SK-N-SH treated with all-trans-retinoic acid at 6 μM for 48 hours (cell line): Measurements from ENCODE around the gene FARS2.

Experiments
- ATAC-seq: fragments of 200-7000 bp; cut with Tn5 transposase; 3 replicates; pipeline ENCODE4 v1.9.1; 2020; ENCODE audit warnings: mild to moderate bottlenecking, moderate library complexity
- ARNTL ChIP-seq: fragments of 450-650 bp; formaldehyde crosslinking; IDR thresholded peaks from 2 replicates; pipeline ENCODE4 v1.5.0; 2020; ENCODE audit warnings: low read depth, mild to moderate bottlenecking, moderate library complexity, borderline replicate concordance
- BACH2 ChIP-seq: fragments of 250-450 bp; sonication (Bioruptor Pico); IDR thresholded peaks from 2 replicates; pipeline ENCODE4 v1.9.0; 2021; ENCODE audit warnings: mild to moderate bottlenecking, borderline replicate concordance
- CREB5 ChIP-seq: fragments of 250-450 bp; sonication (Bioruptor Pico); IDR thresholded peaks from 2 replicates; pipeline ENCODE4 v1.5.1; 2020; ENCODE audit warnings: low read depth, mild to moderate bottlenecking, moderate library complexity
- CSDC2 ChIP-seq: fragments of 250-450 bp; sonication (Bioruptor Pico); IDR thresholded peaks from 2 replicates; pipeline ENCODE4 v1.5.0; 2020; ENCODE audit warnings: mild to moderate bottlenecking, moderate library complexity
- CSRNP3 ChIP-seq: fragments of 250-450 bp; sonication (Bioruptor Pico); IDR thresholded peaks from 2 replicates; pipeline ENCODE4 v1.5.1; 2021; ENCODE audit warnings: mild to moderate bottlenecking, moderate library complexity
- GLIS3 ChIP-seq: fragments of 250-450 bp; sonication (Bioruptor Pico); IDR thresholded peaks from 2 replicates; pipeline ENCODE4 v1.5.0; 2020; ENCODE audit warnings: mild to moderate bottlenecking, moderate library complexity
- ISL1 ChIP-seq: fragments of 250-450 bp; sonication (Bioruptor Pico); IDR thresholded peaks from 2 replicates; pipeline ENCODE4 v2.1.2; 2022; ENCODE audit warnings: mild to moderate bottlenecking, moderate library complexity
- OSR1 ChIP-seq: fragments of 250-450 bp; sonication (Bioruptor Pico); IDR thresholded peaks from 2 replicates; pipeline ENCODE4 v1.8.0; 2022; ENCODE audit warnings: moderate library complexity, mild to moderate bottlenecking, inconsistent platforms
- PATZ1 ChIP-seq: fragments of 250-450 bp; sonication (Bioruptor Pico); IDR thresholded peaks from 2 replicates; pipeline ENCODE4 v1.8.0; 2020; ENCODE audit warnings: mild to moderate bottlenecking, moderate library complexity, borderline replicate concordance
- PPARA ChIP-seq: fragments of 250-450 bp; sonication (Bioruptor Pico); IDR thresholded peaks from 2 replicates; pipeline ENCODE4 v1.5.0; 2020; ENCODE audit warnings: mild to moderate bottlenecking, borderline replicate concordance
- RARB ChIP-seq: fragments of 250-450 bp; sonication (Bioruptor Pico); IDR thresholded peaks from 2 replicates; pipeline ENCODE4 v1.8.0; 2021; ENCODE audit warnings: mild to moderate bottlenecking, moderate library complexity
- SNAI2 ChIP-seq: fragments of 250-450 bp; sonication (Bioruptor Pico); IDR thresholded peaks from 2 replicates; pipeline ENCODE4 v1.5.0; 2020; ENCODE audit warnings: mild to moderate bottlenecking, moderate library complexity
- TCF4 ChIP-seq: fragments of 250-450 bp; sonication (Bioruptor Pico); IDR thresholded peaks from 2 replicates; pipeline ENCODE4 v1.8.0; 2021; ENCODE audit warnings: mild to moderate bottlenecking, moderate library complexity, borderline replicate concordance
- TOX ChIP-seq: fragments of 250-450 bp; sonication (Bioruptor Pico); IDR thresholded peaks from 2 replicates; pipeline ENCODE4 v1.8.0; 2021; ENCODE audit warnings: mild to moderate bottlenecking, moderate library complexity, borderline replicate concordance
- TSHZ2 ChIP-seq: fragments of 250-450 bp; sonication (Bioruptor Pico); IDR thresholded peaks from 2 replicates; pipeline ENCODE4 v1.5.0; 2020; ENCODE audit warnings: mild to moderate bottlenecking, moderate library complexity
- ZC3H10 ChIP-seq: fragments of 250-450 bp; sonication (Bioruptor Pico); IDR thresholded peaks from 2 replicates; pipeline ENCODE4 v1.5.1; 2021; ENCODE audit warnings: mild to moderate bottlenecking, moderate library complexity
- ZFP30 ChIP-seq: fragments of 450-650 bp; formaldehyde crosslinking; IDR thresholded peaks from 2 replicates; pipeline ENCODE4 v1.5.0; 2022; ENCODE audit warnings: mild to moderate bottlenecking, moderate library complexity
- ZNF565 ChIP-seq: fragments of 450-650 bp; formaldehyde crosslinking; conservative IDR thresholded peaks from 2 replicates; pipeline ENCODE4 v1.5.0; 2020; ENCODE audit warnings: low read depth, mild to moderate bottlenecking, moderate library complexity
- ZNF8 ChIP-seq: fragments of 450-650 bp; formaldehyde crosslinking; IDR thresholded peaks from 2 replicates; pipeline ENCODE4 v1.5.0; 2020; ENCODE audit warnings: mild to moderate bottlenecking, moderate library complexity

The FARS2 gene

GRCh38 chr6:5567352-5567751 lies 306.0 kb downstream of the FARS2 start:
- ATAC-seq, result no peak

GRCh38 chr6:5567890-5568289 lies 306.6 kb downstream of the FARS2 start:
- no peak for ATAC-seq
- no peak for TF ChIP-seq TSHZ2 (CRISPR knock-in tag)

More at GRCh38 chr6:5567352-5567751, 306.0 kb downstream of the FARS2 start:
- TF ChIP-seq RARB (CRISPR knock-in tag), result no peak
- no peak for TF ChIP-seq ZFP30 (CRISPR knock-in tag)
- TF ChIP-seq BACH2 (CRISPR knock-in tag), result no peak
- no peak for TF ChIP-seq CREB5 (CRISPR knock-in tag)
- TF ChIP-seq ZC3H10 (CRISPR knock-in tag), result no peak
- no peak for TF ChIP-seq TCF4 (CRISPR knock-in tag)
- TF ChIP-seq CSDC2, result no peak

GRCh38 chr6:5569491-5569890 lies 308.2 kb downstream of the FARS2 start:
- ATAC-seq, result no peak
- TF ChIP-seq GLIS3 (CRISPR knock-in tag) (no peak), TOX (CRISPR knock-in tag) (no peak), ZFP30 (CRISPR knock-in tag) (no peak), ISL1 (CRISPR knock-in tag) (no peak), CSDC2 (no peak), CSRNP3 (CRISPR knock-in tag) (no peak), OSR1 (CRISPR knock-in tag) (no peak), SNAI2 (CRISPR knock-in tag) (no peak), TCF4 (CRISPR knock-in tag) (no peak), ZNF8 (CRISPR knock-in tag) (no peak), BACH2 (CRISPR knock-in tag) (no peak), TSHZ2 (CRISPR knock-in tag) (no peak), ARNTL (CRISPR knock-in tag) (no peak)
- TF ChIP-seq, all 23 proteins: peak for 0

- ATAC-seq, result no peak
- no peak for TF ChIP-seq ZNF565 (CRISPR knock-in tag)
- TF ChIP-seq BACH2 (CRISPR knock-in tag), result no peak
- no peak for TF ChIP-seq TCF4 (CRISPR knock-in tag)
- no peak for TF ChIP-seq CSRNP3 (CRISPR knock-in tag)
- TF ChIP-seq ISL1 (CRISPR knock-in tag), result no peak
- TF ChIP-seq OSR1 (CRISPR knock-in tag), result no peak
- no peak for TF ChIP-seq PPARA (CRISPR knock-in tag)
- no peak for TF ChIP-seq ARNTL (CRISPR knock-in tag)
- no peak for TF ChIP-seq ZC3H10 (CRISPR knock-in tag)
- TF ChIP-seq ZNF8 (CRISPR knock-in tag), result no peak
- no peak for TF ChIP-seq TSHZ2 (CRISPR knock-in tag)
- TF ChIP-seq RARB (CRISPR knock-in tag), result no peak
- TF ChIP-seq CSDC2, result no peak
- TF ChIP-seq PATZ1 (CRISPR knock-in tag), result no peak
- no peak for TF ChIP-seq ZFP30 (CRISPR knock-in tag)
- TF ChIP-seq GLIS3 (CRISPR knock-in tag), result no peak
Measured at GRCh38 chr6:5570641-5571040, 309.3 kb downstream of the FARS2 start.
